ENCODE results near the gene AUNIP. TPM values are rescaled to one million over a fixed set of nuclear protein-coding genes. Genes with fewer than 3 reads are reported as not detected.

The AUNIP gene
- total RNA-seq, 1 experiment from 2014 or later: 22.2 TPM

DNA sequence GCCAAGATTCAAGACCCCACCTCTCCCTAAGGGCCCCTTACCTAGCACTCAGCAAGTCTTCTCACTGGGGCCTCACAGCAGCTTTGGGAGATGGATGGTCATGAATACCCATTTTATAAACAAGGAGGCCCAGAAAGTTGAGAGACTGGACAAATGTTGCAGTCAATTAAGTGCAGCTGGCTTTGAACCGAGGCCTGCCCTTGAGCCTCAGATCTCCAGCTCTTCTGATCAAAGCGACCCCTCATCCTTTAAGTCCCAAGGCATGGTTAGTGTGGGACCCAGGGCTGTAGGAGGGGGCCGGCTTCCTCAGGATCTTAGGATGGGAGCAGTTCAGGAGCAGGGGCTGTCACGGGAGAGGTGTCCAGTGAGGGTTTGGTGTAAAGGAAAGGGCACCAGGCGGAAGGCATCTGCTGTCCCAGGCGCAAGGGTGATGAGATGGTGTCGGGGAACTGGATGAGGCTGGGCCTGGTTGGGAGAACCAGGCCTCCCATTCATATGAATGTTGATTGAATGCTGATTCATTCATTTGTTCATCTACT lies 44.6 kb downstream of the AUNIP start:
- H3K9ac ChIP-seq (ENCODE audit: extremely low read depth, insufficient read length, low read length): no peak overlapping the region

More for the DNA sequence above, 44.6 kb downstream of the AUNIP start:
- no peaks in the 10 kb centered on the region for H3K27me3 ChIP-seq (ENCODE audit: insufficient read depth, low read length)
- no peak overlapping the region for H3K4me3 Mint-ChIP-seq
- no peak overlapping the region for H3K56ac ChIP-seq (ENCODE audit: insufficient read length, low read depth, low read length)
- no peak overlapping the region for H3K18ac ChIP-seq (ENCODE audit: insufficient read length, low read depth, low read length)
- no peaks in the 10 kb centered on the region; the same call in 1 of the 2 replicates for H3K4me1 ChIP-seq (ENCODE audit: insufficient read depth, low read length)
- no peak overlapping the region for H4K91ac ChIP-seq (ENCODE audit: insufficient read length, low read depth, low read length)
- no peak for DNase-seq
- no peaks in the 10 kb centered on the region for H3K9me3 ChIP-seq (ENCODE audit: control insufficient read depth, low read depth, low read length)
- H2AFZ ChIP-seq (ENCODE audit: low read length): no peak overlapping the region
- peaks cover 3% of the 10 kb centered on the region for H4K20me1 ChIP-seq (ENCODE audit: control insufficient read depth, insufficient read depth, insufficient read length)
- peaks cover 3% of the 10 kb centered on the region for H3K23me2 ChIP-seq (ENCODE audit: insufficient read length, low read depth, low read length, poor library complexity, severe bottlenecking)
- no peaks in the 10 kb centered on the region for H3K79me1 ChIP-seq (ENCODE audit: insufficient read depth, low read depth, low read length, poor library complexity, severe bottlenecking)
- no peak overlapping the region for H3K27ac ChIP-seq (ENCODE audit: insufficient read length, low read depth, low read length)
- no peak overlapping the region for H3K4ac ChIP-seq (ENCODE audit: low read depth, low read length)
- H3T11ph ChIP-seq (ENCODE audit: low read length): no peak overlapping the region
- H4K8ac ChIP-seq (replicated peaks; ENCODE audit: insufficient read length, low read depth, low read length): no peak overlapping the region
- H2BK20ac ChIP-seq (ENCODE audit: low read depth, low read length, poor library complexity, severe bottlenecking): no peak overlapping the region
- H3K4me2 ChIP-seq (ENCODE audit: insufficient read depth, insufficient read length, low read length): no peak overlapping the region
- H2BK5ac ChIP-seq (ENCODE audit: insufficient read length, low read length): no peak overlapping the region
- H3K79me2 ChIP-seq (ENCODE audit: insufficient read depth, low read length): no peaks in the 10 kb centered on the region
- no peak overlapping the region for H4K5ac ChIP-seq (ENCODE audit: insufficient read length, low read depth, low read length)
- peaks cover 2% of the 10 kb centered on the region; the same call in 1 of the 2 replicates for H3K27me3 Mint-ChIP-seq (ENCODE audit: low read depth)
- H3K9me3 Mint-ChIP-seq: no peaks in the 10 kb centered on the region
- H2BK15ac ChIP-seq (ENCODE audit: low read depth, low read length): no peak overlapping the region
- peaks cover 20 to 26% of the 10 kb centered on the region in 2 experiments for H3K4me1 Mint-ChIP-seq
- no CpG with 5 or more reads among the region's 7 CpGs for WGBS (ENCODE audit: extremely low coverage, insufficient read length, low lambda C conversion rate)
- peak overlapping the region in 2 of 3 experiments; percentile 29 to 61; a peak in 3 of 7 replicates for H3K27ac Mint-ChIP-seq
- TF ChIP-seq, protein P1, sequence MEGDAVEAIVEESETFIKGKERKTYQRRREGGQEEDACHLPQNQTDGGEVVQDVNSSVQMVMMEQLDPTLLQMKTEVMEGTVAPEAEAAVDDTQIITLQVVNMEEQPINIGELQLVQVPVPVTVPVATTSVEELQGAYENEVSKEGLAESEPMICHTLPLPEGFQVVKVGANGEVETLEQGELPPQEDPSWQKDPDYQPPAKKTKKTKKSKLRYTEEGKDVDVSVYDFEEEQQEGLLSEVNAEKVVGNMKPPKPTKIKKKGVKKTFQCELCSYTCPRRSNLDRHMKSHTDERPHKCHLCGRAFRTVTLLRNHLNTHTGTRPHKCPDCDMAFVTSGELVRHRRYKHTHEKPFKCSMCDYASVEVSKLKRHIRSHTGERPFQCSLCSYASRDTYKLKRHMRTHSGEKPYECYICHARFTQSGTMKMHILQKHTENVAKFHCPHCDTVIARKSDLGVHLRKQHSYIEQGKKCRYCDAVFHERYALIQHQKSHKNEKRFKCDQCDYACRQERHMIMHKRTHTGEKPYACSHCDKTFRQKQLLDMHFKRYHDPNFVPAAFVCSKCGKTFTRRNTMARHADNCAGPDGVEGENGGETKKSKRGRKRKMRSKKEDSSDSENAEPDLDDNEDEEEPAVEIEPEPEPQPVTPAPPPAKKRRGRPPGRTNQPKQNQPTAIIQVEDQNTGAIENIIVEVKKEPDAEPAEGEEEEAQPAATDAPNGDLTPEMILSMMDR (conservative IDR thresholded peaks at IDR 0.05): no peak
- no peak overlapping the region for H3K14ac ChIP-seq (ENCODE audit: insufficient read depth, low read length)
- no peak overlapping the region for H2BK12ac ChIP-seq (ENCODE audit: insufficient read length, low read depth, low read length)
- peaks cover 12 to 40% (median 39%) of the 10 kb centered on the region in 3 experiments; a peak in 6 of 7 replicates for H3K36me3 Mint-ChIP-seq (ENCODE audit: insufficient read depth in 1 of 3, low read depth in 3 of 3)
- H2BK120ac ChIP-seq (ENCODE audit: low read depth, low read length, poor library complexity, severe bottlenecking): no peak overlapping the region
- H2AK5ac ChIP-seq (ENCODE audit: insufficient read length, low read length): no peak overlapping the region
- H3K23ac ChIP-seq (ENCODE audit: insufficient read length, low read depth, low read length): no peak overlapping the region

Measured in H9 (cell line).